Eye (tissue), 1 donor: ENCODE data around the gene WASF3.
"Not testable (repeated sequence)": the region's sequence is repeated elsewhere in the genome, so short reads cannot be mapped to it uniquely, and the experiment has no call there.

Experiments used
- DNase-seq: peaks from one replicate; pipeline ENCODE4 v3.0.0-alpha.2; 2015

Gene WASF3

GRCh38 chr13:26590951-26591350 is 33.5 kb downstream of the WASF3 start:
- DNase-seq = no peak

GRCh38 chr13:26591672-26592071 is 34.2 kb downstream of the WASF3 start:
- no peak for DNase-seq

- no peak for DNase-seq
Measured at GRCh38 chr13:26593661-26594060, 36.2 kb downstream of the WASF3 start.

GRCh38 chr13:26594363-26594762 is 36.9 kb downstream of the WASF3 start:
- no peak for DNase-seq

- no peak for DNase-seq
Measured at GRCh38 chr13:26596458-26596857, 39.0 kb downstream of the WASF3 start.

- DNase-seq = no peak
Measured at GRCh38 chr13:26599403-26599802, 41.9 kb downstream of the WASF3 start.

- DNase-seq = no peak
Measured at GRCh38 chr13:26599860-26600259, 42.4 kb downstream of the WASF3 start.

GRCh38 chr13:26600343-26600742 is 42.9 kb downstream of the WASF3 start:
- DNase-seq = no peak

GRCh38 chr13:26601669-26602068 is 44.2 kb downstream of the WASF3 start:
- DNase-seq = no peak

- DNase-seq = no peak
Measured at GRCh38 chr13:26602783-26603182, 45.3 kb downstream of the WASF3 start.

GRCh38 chr13:26604784-26605545 is 47.5 kb downstream of the WASF3 start:
- no peak for DNase-seq

GRCh38 chr13:26605845-26606244 is 48.4 kb downstream of the WASF3 start:
- DNase-seq = no peak

GRCh38 chr13:26606631-26607030 is 49.1 kb downstream of the WASF3 start:
- no peak for DNase-seq

GRCh38 chr13:26614721-26615120 is 57.2 kb downstream of the WASF3 start:
- DNase-seq = no peak

- DNase-seq = no peak
Measured at GRCh38 chr13:26616126-26616525, 58.6 kb downstream of the WASF3 start.

GRCh38 chr13:26618726-26619125 is 61.2 kb downstream of the WASF3 start:
- no peak for DNase-seq

GRCh38 chr13:26619358-26619757 is 61.9 kb downstream of the WASF3 start:
- no peak for DNase-seq

GRCh38 chr13:26621731-26622401 is 64.4 kb downstream of the WASF3 start:
- no peak for DNase-seq

GRCh38 chr13:26623125-26623524 is 65.6 kb downstream of the WASF3 start:
- DNase-seq = no peak

GRCh38 chr13:26624572-26624971 is 67.1 kb downstream of the WASF3 start:
- DNase-seq = no peak

GRCh38 chr13:26626271-26626670 is 68.8 kb downstream of the WASF3 start:
- no peak for DNase-seq

- peak; percentile 26 for DNase-seq
Measured at GRCh38 chr13:26628706-26629105, 71.2 kb downstream of the WASF3 start.

- DNase-seq = no peak
Measured at GRCh38 chr13:26629260-26629825, 71.9 kb downstream of the WASF3 start.

- not testable (repeated sequence) for DNase-seq
Measured at GRCh38 chr13:26635634-26636033, 78.2 kb downstream of the WASF3 start.
